K562 (cell line): ENCODE results near the gene BECN2.
A peak's percentile ranks its signal among the peaks of the same experiment; 100 is the strongest.

ENCODE experiments used
- CEBPB ChIP-seq: fragments of 450-650 bp; IDR thresholded peaks from 2 replicates; pipeline ENCODE4 v1.6.1; 2016; ENCODE audit warnings: missing genetic modification characterization, missing compliant biosample characterization
- FOXA1 ChIP-seq: fragments of 450-650 bp; IDR thresholded peaks from 2 replicates; pipeline ENCODE4 v1.6.1; 2016; ENCODE audit warnings: mild to moderate bottlenecking, borderline replicate concordance
- NONO ChIP-seq, 2 experiments: fragments of 200-400 bp in 1 of 2; fragments of 450-650 bp in 1 of 2; formaldehyde crosslinking in 1 of 2; IDR thresholded peaks; 2 replicates each; pipeline ENCODE4 v1.6.1; 2017; ENCODE audit warnings: low read depth in 2 of 2, mild to moderate bottlenecking in 2 of 2, moderate library complexity in 2 of 2, low read length in 1 of 2
- POLR2A ChIP-seq: fragments of 450-650 bp; conservative IDR thresholded peaks from 2 replicates; pipeline ENCODE4 v1.6.1; 2016
- SAFB2 ChIP-seq: fragments of 200-400 bp; formaldehyde crosslinking; IDR thresholded peaks from 2 replicates; pipeline ENCODE4 v1.6.1; 2018; ENCODE audit warnings: borderline replicate concordance, low read length, low read depth, moderate library complexity; ENCODE audit not compliant: severe bottlenecking
- TAF1 ChIP-seq: IDR thresholded peaks from 2 replicates; pipeline ENCODE4 v1.6.1; 2011; ENCODE audit warnings: mild to moderate bottlenecking, low read length, moderate library complexity; ENCODE audit not compliant: insufficient read depth, control insufficient read depth, severe bottlenecking; ENCODE audit errors: extremely low read depth
- ZNF740 ChIP-seq, 3 experiments: fragments of 200-800 bp in 1 of 3; sonication (Bioruptor generic) in 1 of 3; sonication (generic) in 1 of 3; formaldehyde crosslinking in 1 of 3; IDR thresholded peaks; 2 replicates each; pipeline versions ENCODE4 v1.6.1 to v1.8.0; 2016 to 2022; ENCODE audit warnings: mild to moderate bottlenecking in 2 of 3, missing compliant biosample characterization in 2 of 3, missing genetic modification characterization in 2 of 3, missing genetic modification reagents in 1 of 3
- ZNF785 ChIP-seq: fragments of 250-450 bp; sonication (Bioruptor Pico); IDR thresholded peaks from 2 replicates; pipeline ENCODE4 v1.4.0; 2020; ENCODE audit warnings: mild to moderate bottlenecking
- TF ChIP-seq, protein P1 (sequence below): fragments of 200-600 bp; sonication (generic); IDR thresholded peaks from one replicate; pipeline ENCODE4 v1.6.1; 2012; ENCODE audit warnings: mild to moderate bottlenecking, low read depth, low read length, inconsistent platforms
- TF ChIP-seq, protein P2 (sequence below): fragments of 450-650 bp; IDR thresholded peaks from 2 replicates; pipeline ENCODE4 v1.6.1; 2018; ENCODE audit not compliant: partially characterized antibody

DNA sequence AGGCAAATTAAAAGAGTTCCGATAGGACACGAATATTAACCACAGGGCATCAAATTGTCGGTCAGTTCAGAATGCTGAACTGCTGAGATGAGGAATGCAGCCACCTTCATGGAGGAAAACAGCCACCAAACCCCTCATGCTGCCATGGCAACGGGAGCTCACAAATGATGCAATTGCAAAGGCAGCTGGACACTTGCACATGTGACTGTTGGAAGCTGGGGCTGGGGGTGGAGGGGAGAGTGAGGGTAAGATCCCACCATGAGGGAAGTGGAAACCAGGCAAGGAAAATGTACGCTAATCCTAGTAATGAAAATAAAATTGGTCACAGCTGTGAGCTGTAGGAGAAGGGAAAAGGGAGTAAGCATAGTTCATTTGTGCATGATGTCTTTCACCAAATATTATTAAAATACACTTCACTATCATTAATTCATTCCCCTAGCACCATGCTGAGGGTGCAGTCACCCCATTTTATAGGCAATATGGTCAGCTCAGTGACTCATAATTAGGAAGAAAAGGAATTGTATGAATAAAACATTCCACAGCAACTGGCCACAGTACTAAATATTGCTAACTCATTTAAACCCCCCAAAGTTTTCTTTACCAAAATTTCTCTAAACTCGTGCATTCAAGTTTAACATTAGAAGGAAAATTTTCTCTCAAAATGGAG, 15.3 kb downstream of the BECN2 start:
- TF ChIP-seq NONO (IDR thresholded peaks at IDR 0.05; ENCODE audit: low read depth in 2 of 2, low read length in 1 of 2) = no peak
- no peak for TF ChIP-seq TAF1
- TF ChIP-seq ZNF785 (CRISPR knock-in tag) = no peak
- TF ChIP-seq, protein P1, sequence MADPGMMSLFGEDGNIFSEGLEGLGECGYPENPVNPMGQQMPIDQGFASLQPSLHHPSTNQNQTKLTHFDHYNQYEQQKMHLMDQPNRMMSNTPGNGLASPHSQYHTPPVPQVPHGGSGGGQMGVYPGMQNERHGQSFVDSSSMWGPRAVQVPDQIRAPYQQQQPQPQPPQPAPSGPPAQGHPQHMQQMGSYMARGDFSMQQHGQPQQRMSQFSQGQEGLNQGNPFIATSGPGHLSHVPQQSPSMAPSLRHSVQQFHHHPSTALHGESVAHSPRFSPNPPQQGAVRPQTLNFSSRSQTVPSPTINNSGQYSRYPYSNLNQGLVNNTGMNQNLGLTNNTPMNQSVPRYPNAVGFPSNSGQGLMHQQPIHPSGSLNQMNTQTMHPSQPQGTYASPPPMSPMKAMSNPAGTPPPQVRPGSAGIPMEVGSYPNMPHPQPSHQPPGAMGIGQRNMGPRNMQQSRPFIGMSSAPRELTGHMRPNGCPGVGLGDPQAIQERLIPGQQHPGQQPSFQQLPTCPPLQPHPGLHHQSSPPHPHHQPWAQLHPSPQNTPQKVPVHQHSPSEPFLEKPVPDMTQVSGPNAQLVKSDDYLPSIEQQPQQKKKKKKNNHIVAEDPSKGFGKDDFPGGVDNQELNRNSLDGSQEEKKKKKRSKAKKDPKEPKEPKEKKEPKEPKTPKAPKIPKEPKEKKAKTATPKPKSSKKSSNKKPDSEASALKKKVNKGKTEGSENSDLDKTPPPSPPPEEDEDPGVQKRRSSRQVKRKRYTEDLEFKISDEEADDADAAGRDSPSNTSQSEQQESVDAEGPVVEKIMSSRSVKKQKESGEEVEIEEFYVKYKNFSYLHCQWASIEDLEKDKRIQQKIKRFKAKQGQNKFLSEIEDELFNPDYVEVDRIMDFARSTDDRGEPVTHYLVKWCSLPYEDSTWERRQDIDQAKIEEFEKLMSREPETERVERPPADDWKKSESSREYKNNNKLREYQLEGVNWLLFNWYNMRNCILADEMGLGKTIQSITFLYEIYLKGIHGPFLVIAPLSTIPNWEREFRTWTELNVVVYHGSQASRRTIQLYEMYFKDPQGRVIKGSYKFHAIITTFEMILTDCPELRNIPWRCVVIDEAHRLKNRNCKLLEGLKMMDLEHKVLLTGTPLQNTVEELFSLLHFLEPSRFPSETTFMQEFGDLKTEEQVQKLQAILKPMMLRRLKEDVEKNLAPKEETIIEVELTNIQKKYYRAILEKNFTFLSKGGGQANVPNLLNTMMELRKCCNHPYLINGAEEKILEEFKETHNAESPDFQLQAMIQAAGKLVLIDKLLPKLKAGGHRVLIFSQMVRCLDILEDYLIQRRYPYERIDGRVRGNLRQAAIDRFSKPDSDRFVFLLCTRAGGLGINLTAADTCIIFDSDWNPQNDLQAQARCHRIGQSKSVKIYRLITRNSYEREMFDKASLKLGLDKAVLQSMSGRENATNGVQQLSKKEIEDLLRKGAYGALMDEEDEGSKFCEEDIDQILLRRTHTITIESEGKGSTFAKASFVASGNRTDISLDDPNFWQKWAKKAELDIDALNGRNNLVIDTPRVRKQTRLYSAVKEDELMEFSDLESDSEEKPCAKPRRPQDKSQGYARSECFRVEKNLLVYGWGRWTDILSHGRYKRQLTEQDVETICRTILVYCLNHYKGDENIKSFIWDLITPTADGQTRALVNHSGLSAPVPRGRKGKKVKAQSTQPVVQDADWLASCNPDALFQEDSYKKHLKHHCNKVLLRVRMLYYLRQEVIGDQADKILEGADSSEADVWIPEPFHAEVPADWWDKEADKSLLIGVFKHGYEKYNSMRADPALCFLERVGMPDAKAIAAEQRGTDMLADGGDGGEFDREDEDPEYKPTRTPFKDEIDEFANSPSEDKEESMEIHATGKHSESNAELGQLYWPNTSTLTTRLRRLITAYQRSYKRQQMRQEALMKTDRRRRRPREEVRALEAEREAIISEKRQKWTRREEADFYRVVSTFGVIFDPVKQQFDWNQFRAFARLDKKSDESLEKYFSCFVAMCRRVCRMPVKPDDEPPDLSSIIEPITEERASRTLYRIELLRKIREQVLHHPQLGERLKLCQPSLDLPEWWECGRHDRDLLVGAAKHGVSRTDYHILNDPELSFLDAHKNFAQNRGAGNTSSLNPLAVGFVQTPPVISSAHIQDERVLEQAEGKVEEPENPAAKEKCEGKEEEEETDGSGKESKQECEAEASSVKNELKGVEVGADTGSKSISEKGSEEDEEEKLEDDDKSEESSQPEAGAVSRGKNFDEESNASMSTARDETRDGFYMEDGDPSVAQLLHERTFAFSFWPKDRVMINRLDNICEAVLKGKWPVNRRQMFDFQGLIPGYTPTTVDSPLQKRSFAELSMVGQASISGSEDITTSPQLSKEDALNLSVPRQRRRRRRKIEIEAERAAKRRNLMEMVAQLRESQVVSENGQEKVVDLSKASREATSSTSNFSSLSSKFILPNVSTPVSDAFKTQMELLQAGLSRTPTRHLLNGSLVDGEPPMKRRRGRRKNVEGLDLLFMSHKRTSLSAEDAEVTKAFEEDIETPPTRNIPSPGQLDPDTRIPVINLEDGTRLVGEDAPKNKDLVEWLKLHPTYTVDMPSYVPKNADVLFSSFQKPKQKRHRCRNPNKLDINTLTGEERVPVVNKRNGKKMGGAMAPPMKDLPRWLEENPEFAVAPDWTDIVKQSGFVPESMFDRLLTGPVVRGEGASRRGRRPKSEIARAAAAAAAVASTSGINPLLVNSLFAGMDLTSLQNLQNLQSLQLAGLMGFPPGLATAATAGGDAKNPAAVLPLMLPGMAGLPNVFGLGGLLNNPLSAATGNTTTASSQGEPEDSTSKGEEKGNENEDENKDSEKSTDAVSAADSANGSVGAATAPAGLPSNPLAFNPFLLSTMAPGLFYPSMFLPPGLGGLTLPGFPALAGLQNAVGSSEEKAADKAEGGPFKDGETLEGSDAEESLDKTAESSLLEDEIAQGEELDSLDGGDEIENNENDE = no peak
- peak; percentile 61 for TF ChIP-seq CEBPB (tag)
- no peak for TF ChIP-seq SAFB2
- TF ChIP-seq POLR2A = no peak
- TF ChIP-seq, protein P2, sequence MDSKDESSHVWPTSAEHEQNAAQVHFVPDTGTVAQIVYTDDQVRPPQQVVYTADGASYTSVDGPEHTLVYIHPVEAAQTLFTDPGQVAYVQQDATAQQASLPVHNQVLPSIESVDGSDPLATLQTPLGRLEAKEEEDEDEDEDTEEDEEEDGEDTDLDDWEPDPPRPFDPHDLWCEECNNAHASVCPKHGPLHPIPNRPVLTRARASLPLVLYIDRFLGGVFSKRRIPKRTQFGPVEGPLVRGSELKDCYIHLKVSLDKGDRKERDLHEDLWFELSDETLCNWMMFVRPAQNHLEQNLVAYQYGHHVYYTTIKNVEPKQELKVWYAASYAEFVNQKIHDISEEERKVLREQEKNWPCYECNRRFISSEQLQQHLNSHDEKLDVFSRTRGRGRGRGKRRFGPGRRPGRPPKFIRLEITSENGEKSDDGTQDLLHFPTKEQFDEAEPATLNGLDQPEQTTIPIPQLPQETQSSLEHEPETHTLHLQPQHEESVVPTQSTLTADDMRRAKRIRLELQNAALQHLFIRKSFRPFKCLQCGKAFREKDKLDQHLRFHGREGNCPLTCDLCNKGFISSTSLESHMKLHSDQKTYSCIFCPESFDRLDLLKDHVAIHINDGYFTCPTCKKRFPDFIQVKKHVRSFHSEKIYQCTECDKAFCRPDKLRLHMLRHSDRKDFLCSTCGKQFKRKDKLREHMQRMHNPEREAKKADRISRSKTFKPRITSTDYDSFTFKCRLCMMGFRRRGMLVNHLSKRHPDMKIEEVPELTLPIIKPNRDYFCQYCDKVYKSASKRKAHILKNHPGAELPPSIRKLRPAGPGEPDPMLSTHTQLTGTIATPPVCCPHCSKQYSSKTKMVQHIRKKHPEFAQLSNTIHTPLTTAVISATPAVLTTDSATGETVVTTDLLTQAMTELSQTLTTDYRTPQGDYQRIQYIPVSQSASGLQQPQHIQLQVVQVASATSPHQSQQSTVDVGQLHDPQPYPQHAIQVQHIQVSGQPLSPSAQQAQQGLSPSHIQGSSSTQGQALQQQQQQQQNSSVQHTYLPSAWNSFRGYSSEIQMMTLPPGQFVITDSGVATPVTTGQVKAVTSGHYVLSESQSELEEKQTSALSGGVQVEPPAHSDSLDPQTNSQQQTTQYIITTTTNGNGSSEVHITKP = no peak
- TF ChIP-seq ZNF740 (CRISPR knock-in tag; IDR thresholded peaks at IDR 0.05) = no peak
- no peak for TF ChIP-seq ZNF740 (tag; IDR thresholded peaks at IDR 0.05)
- no peak for TF ChIP-seq FOXA1
